Stimulated activated CD4-positive, alpha-beta T cell treated with anti-CD3 and anti-CD28 coated beads, Interleukin-12 subunit alpha, Interleukin-12 subunit beta, amount 100 ng/mL, for 24 hours (primary cell): ENCODE data around the gene TREML4.
"Not testable (repeated sequence)": the region's sequence is repeated elsewhere in the genome, so short reads cannot be mapped to it uniquely, and the experiment has no call there.

ENCODE experiments used
- DNase-seq, 2 experiments: peaks; one replicate each; pipeline ENCODE4 v3.0.0-alpha.2; 2020; ENCODE audit warnings: low read depth in 2 of 2

Gene TREML4

GRCh38 chr6:41228096-41228495 is at the start of gene TREML4:
TREML4 (plus strand) TSS chr6:41228349; CDS start chr6:41228428, 79 bp downstream.
- no peak for DNase-seq

- no peak for DNase-seq
Observed at GRCh38 chr6:41179163-41179562, 49.0 kb upstream of the TREML4 start.

- no peak for DNase-seq
Observed at GRCh38 chr6:41181566-41181965, 46.6 kb upstream of the TREML4 start.

- peak in 1 of 2 experiments; percentile 12 for DNase-seq
Observed at GRCh38 chr6:41182069-41183034, 45.8 kb upstream of the TREML4 start.

- DNase-seq, result no peak
Observed at GRCh38 chr6:41184761-41185160, 43.4 kb upstream of the TREML4 start.

- no peak for DNase-seq
Observed at GRCh38 chr6:41186031-41186562, 42.1 kb upstream of the TREML4 start.

GRCh38 chr6:41187924-41188886 is 39.9 kb upstream of the TREML4 start:
- DNase-seq, result no peak

GRCh38 chr6:41189046-41189445 is 39.1 kb upstream of the TREML4 start:
- DNase-seq, result not testable (repeated sequence)

- DNase-seq, result no peak
Observed at GRCh38 chr6:41189967-41190366, 38.2 kb upstream of the TREML4 start.

GRCh38 chr6:41190791-41191190 is 37.4 kb upstream of the TREML4 start:
- no peak for DNase-seq

GRCh38 chr6:41191569-41191968 is 36.6 kb upstream of the TREML4 start:
- peak; percentile 15 to 33 for DNase-seq

GRCh38 chr6:41193171-41193734 is 34.9 kb upstream of the TREML4 start:
- no peak for DNase-seq

GRCh38 chr6:41193884-41194283 is 34.3 kb upstream of the TREML4 start:
- DNase-seq, result no peak

- no peak for DNase-seq
Observed at GRCh38 chr6:41194386-41194785, 33.8 kb upstream of the TREML4 start.

GRCh38 chr6:41197234-41197633 is 30.9 kb upstream of the TREML4 start:
- no peak for DNase-seq

GRCh38 chr6:41199552-41200246 is 28.4 kb upstream of the TREML4 start:
- peak in 1 of 2 experiments; percentile 11 for DNase-seq

- DNase-seq, result peak; percentile 18 to 21
Observed at GRCh38 chr6:41200296-41200900, 27.8 kb upstream of the TREML4 start.

- DNase-seq, result peak in 1 of 2 experiments; percentile 15
Observed at GRCh38 chr6:41200901-41201763, 27.0 kb upstream of the TREML4 start, which contains the start of gene TREML2. TREML2 (minus strand) TSS chr6:41201149; CDS start chr6:41201008, 141 bp downstream.

GRCh38 chr6:41201764-41202173 is 26.4 kb upstream of the TREML4 start:
- DNase-seq, result no peak
